SU-DHL-6 (cell line): ENCODE data around the gene HRH2.

Source experiments
- EZH2phosphoT487 ChIP-seq: fragments of 200-600 bp; sonication (generic), shearing (Covaris generic); conservative IDR thresholded peaks from 2 replicates; pipeline ENCODE4 v1.6.1; 2018; ENCODE audit warnings: mild to moderate bottlenecking, antibody characterized with exemption, low read length, moderate library complexity, mixed read lengths
- TF ChIP-seq, protein P1 (sequence below): fragments of 200-600 bp; sonication (generic); IDR thresholded peaks from one replicate; pipeline ENCODE4 v1.5.1; 2017; ENCODE audit warnings: antibody characterized with exemption, mild to moderate bottlenecking, low read length, moderate library complexity; ENCODE audit not compliant: insufficient read depth, poor library complexity, severe bottlenecking

DNA sequence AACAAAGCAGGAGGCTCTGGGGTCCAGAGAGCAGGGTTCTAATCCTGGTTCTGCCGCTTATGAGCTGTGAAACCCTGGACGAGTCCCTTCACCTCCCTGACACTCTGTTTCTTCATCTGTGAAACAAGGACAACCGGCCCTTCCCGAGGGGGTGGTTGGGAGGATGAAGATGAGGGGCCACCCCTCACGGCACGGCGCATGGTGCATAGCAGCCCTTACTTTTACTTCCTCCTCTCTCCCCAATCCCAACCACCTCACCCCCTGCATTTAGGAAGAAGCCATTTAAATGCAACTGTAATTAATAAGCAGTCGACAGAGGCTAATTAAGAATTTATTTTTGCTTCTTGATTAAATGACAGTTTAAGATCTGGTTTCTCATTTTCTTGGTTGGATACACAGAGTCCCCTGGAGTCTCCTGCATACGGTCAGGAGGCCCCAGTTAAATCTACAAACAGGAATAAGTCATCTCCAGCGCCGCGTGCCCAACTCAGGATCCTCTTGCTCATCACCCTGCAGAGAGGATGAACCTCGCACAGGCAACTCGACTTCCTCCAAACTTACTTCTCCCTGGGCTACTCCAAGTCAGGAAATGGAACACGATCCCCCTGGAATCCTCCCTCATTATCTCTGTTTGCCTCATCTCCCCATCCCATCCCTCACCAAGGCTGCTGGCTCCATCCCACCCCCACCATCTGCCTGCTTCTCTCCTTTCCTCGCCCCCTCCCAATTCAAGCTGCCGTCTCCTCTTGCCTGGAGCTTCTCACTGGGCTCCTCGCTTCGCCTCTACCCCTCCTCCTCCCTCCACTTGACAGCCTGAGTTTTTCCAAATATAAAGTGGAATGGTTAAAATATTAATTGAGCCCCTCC lies 95.9 kb downstream of the HRH2 start:
- TF ChIP-seq, protein P1, sequence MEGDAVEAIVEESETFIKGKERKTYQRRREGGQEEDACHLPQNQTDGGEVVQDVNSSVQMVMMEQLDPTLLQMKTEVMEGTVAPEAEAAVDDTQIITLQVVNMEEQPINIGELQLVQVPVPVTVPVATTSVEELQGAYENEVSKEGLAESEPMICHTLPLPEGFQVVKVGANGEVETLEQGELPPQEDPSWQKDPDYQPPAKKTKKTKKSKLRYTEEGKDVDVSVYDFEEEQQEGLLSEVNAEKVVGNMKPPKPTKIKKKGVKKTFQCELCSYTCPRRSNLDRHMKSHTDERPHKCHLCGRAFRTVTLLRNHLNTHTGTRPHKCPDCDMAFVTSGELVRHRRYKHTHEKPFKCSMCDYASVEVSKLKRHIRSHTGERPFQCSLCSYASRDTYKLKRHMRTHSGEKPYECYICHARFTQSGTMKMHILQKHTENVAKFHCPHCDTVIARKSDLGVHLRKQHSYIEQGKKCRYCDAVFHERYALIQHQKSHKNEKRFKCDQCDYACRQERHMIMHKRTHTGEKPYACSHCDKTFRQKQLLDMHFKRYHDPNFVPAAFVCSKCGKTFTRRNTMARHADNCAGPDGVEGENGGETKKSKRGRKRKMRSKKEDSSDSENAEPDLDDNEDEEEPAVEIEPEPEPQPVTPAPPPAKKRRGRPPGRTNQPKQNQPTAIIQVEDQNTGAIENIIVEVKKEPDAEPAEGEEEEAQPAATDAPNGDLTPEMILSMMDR: no peak
- TF ChIP-seq EZH2phosphoT487: no peak
